Panc1 (cell line): ENCODE results near the gene C19orf25. TPM values are rescaled to one million over a fixed set of nuclear protein-coding genes. Genes with fewer than 3 reads are reported as not detected.

ENCODE experiments used
- ATAC-seq: fragments of 200-7000 bp; cut with Tn5 transposase; 2 replicates; pipeline ENCODE4 v1.9.1; 2020; ENCODE audit warnings: mild to moderate bottlenecking, moderate library complexity
- BruUV-seq: library from RNA; stranded (reverse); fragments of 400-500 nt; replicated peaks from 2 replicates; lab custom pipeline; 2021; lab: Mats Ljungman, UMichigan
- CTCF ChIA-PET: fragments of 300-600 bp; sonication (Branson Sonifier 250); formaldehyde crosslinking; loops from one replicate; lab custom pipeline; 2022; ENCODE audit warnings: antibody characterized with exemption; lab: Charles Lee
- POLR2A ChIA-PET: fragments of 300-600 bp; sonication (Branson Sonifier 250); formaldehyde crosslinking; loops from one replicate; lab custom pipeline; 2022; ENCODE audit warnings: antibody characterized with exemption; lab: Charles Lee
- DNase-seq: peaks from one replicate; pipeline ENCODE4 v3.0.0-alpha.2; 2010; ENCODE audit warnings: low read depth, low spot score
- H3K27ac ChIP-seq: 2 replicates; pipeline ENCODE4 v1.5.1; 2011; ENCODE audit warnings: mild to moderate bottlenecking, low read length, inconsistent platforms
- H3K27me3 ChIP-seq: fragments of 200-500 bp; sonication (Bioruptor generic); 2 replicates; pipeline ENCODE4 v1.6.0; 2014; ENCODE audit warnings: low read length, inconsistent platforms; ENCODE audit not compliant: control insufficient read depth, insufficient read depth
- H3K36me3 ChIP-seq: fragments of 200-500 bp; sonication (Bioruptor generic); 2 replicates; pipeline ENCODE4 v1.5.1; 2014; ENCODE audit warnings: inconsistent platforms, mild to moderate bottlenecking, low read length, moderate library complexity; ENCODE audit not compliant: control insufficient read depth, insufficient read depth
- H3K4me1 ChIP-seq: 2 replicates; pipeline ENCODE4 v1.5.1; 2011; ENCODE audit warnings: inconsistent platforms, mild to moderate bottlenecking, low read length, moderate library complexity; ENCODE audit not compliant: control insufficient read depth, insufficient read depth
- H3K4me3 ChIP-seq, 2 experiments: 2 replicates each; pipeline ENCODE4 v1.5.1; 2011 to 2012; ENCODE audit warnings: low read depth in 2 of 2, low read length in 2 of 2, mild to moderate bottlenecking in 2 of 2, inconsistent platforms in 1 of 2, moderate library complexity in 1 of 2
- H3K9me3 ChIP-seq: fragments of 200-500 bp; sonication (Bioruptor generic); 2 replicates; pipeline ENCODE4 v1.5.1; 2014; ENCODE audit warnings: low read depth, mild to moderate bottlenecking, inconsistent platforms, low read length, moderate library complexity; ENCODE audit not compliant: control insufficient read depth, insufficient read depth
- POLR2AphosphoS5 ChIP-seq: IDR thresholded peaks from 2 replicates; pipeline ENCODE4 v1.6.1; 2012; ENCODE audit warnings: mild to moderate bottlenecking, low read depth, low read length, moderate library complexity
- SIN3A ChIP-seq: IDR thresholded peaks from 2 replicates; pipeline ENCODE4 v1.6.1; 2012; ENCODE audit warnings: low read depth, mild to moderate bottlenecking, low read length, moderate library complexity, borderline replicate concordance; ENCODE audit not compliant: insufficient read depth
- TCF7L2 ChIP-seq: IDR thresholded peaks from 2 replicates; pipeline ENCODE4 v1.6.1; 2011; ENCODE audit warnings: mild to moderate bottlenecking, low read depth, low read length, inconsistent platforms
- in situ Hi-C: cut with HindIII; loops from 2 replicates; pipeline ENCODE4 v1.10.0; 2016; ENCODE audit warnings: low sequenced_read_pairs, low pct_unique_long_range_greater_than_20kb
- intact Hi-C: fragments of 100-400 bp; cut with micrococcal nuclease; formaldehyde crosslinking; loops from one replicate; pipeline ENCODE4 v1.10.0; 2022; ENCODE audit not compliant: unreplicated experiment
- total RNA-seq: library from RNA; stranded (reverse); gene quantifications from one replicate; pipeline ENCODE4 v1.2.1, GENCODE V29; 2021; ENCODE audit not compliant: unreplicated experiment
- TF ChIP-seq, protein P1 (sequence below), 2 experiments: IDR thresholded peaks; 2 replicates each; pipeline ENCODE4 v1.6.1; 2011 to 2012; ENCODE audit warnings: low read depth in 2 of 2, control low read depth in 1 of 2, low read length in 1 of 2, mild to moderate bottlenecking in 1 of 2, moderate library complexity in 1 of 2; ENCODE audit not compliant: insufficient read depth in 1 of 2
- TF ChIP-seq, protein P2 (sequence below): fragments of 450-650 bp; IDR thresholded peaks from 2 replicates; pipeline ENCODE4 v1.5.1; 2017; ENCODE audit warnings: mild to moderate bottlenecking

The C19orf25 gene
- total RNA-seq, 1 experiment from 2014 or later: 34.7 TPM

DNA sequence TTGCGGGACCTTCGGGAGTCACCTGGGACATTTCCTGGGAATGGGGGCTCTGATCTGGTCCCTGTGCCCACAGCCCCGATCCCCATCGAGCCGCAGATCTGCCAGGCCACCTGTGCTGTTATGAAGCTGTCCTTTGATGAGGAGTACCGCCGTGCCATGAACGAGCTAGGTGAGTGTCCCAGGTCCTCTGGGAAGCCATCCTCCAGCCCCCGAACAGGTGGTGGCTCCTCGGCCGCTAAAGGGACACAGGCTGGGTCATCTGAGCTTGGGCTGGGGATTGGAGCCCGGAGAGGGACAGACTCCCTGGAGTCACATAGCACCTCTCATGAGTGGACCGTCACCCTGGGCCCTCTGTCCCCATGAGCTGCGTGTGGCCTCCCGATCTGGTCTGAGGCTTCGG is 21.1 kb downstream of the C19orf25 start:
- 0 out of 2 replicates have a peak, but pooled peaks have one; percentile 42 for TF ChIP-seq POLR2AphosphoS5
- no peak for TF ChIP-seq TCF7L2
- TF ChIP-seq, protein P1, sequence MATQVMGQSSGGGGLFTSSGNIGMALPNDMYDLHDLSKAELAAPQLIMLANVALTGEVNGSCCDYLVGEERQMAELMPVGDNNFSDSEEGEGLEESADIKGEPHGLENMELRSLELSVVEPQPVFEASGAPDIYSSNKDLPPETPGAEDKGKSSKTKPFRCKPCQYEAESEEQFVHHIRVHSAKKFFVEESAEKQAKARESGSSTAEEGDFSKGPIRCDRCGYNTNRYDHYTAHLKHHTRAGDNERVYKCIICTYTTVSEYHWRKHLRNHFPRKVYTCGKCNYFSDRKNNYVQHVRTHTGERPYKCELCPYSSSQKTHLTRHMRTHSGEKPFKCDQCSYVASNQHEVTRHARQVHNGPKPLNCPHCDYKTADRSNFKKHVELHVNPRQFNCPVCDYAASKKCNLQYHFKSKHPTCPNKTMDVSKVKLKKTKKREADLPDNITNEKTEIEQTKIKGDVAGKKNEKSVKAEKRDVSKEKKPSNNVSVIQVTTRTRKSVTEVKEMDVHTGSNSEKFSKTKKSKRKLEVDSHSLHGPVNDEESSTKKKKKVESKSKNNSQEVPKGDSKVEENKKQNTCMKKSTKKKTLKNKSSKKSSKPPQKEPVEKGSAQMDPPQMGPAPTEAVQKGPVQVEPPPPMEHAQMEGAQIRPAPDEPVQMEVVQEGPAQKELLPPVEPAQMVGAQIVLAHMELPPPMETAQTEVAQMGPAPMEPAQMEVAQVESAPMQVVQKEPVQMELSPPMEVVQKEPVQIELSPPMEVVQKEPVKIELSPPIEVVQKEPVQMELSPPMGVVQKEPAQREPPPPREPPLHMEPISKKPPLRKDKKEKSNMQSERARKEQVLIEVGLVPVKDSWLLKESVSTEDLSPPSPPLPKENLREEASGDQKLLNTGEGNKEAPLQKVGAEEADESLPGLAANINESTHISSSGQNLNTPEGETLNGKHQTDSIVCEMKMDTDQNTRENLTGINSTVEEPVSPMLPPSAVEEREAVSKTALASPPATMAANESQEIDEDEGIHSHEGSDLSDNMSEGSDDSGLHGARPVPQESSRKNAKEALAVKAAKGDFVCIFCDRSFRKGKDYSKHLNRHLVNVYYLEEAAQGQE (IDR thresholded peaks at IDR 0.05; ENCODE audit: insufficient read depth in 1 of 2, low read depth in 2 of 2, low read length in 1 of 2): no peak
- no peak for TF ChIP-seq SIN3A
- TF ChIP-seq, protein P2, sequence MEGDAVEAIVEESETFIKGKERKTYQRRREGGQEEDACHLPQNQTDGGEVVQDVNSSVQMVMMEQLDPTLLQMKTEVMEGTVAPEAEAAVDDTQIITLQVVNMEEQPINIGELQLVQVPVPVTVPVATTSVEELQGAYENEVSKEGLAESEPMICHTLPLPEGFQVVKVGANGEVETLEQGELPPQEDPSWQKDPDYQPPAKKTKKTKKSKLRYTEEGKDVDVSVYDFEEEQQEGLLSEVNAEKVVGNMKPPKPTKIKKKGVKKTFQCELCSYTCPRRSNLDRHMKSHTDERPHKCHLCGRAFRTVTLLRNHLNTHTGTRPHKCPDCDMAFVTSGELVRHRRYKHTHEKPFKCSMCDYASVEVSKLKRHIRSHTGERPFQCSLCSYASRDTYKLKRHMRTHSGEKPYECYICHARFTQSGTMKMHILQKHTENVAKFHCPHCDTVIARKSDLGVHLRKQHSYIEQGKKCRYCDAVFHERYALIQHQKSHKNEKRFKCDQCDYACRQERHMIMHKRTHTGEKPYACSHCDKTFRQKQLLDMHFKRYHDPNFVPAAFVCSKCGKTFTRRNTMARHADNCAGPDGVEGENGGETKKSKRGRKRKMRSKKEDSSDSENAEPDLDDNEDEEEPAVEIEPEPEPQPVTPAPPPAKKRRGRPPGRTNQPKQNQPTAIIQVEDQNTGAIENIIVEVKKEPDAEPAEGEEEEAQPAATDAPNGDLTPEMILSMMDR: no peak
- in situ Hi-C loops (no loop called here), intact Hi-C loops (no loop called here)
- no peak for DNase-seq
- no peak overlapping the region for H3K27ac ChIP-seq
- no peak for ATAC-seq
- H3K9me3 ChIP-seq: no peaks in the 10 kb centered on the region
- ChIA-PET POLR2A (interaction anchor here (0.6 to 0.7 kb wide), 2 partner anchors 14 to 190 kb away, joined by 5 to 6 read pairs; no protein-coding TSS in a partner anchor), CTCF (no interaction called here)
- no peaks in the 10 kb centered on the region for H3K36me3 ChIP-seq
- H3K4me1 ChIP-seq: no peaks in the 10 kb centered on the region; the same call in 1 of the 2 replicates
- H3K4me3 ChIP-seq: no peak overlapping the region
- BruUV-seq: no TSS peak
- H3K27me3 ChIP-seq: no peaks in the 10 kb centered on the region

DNA sequence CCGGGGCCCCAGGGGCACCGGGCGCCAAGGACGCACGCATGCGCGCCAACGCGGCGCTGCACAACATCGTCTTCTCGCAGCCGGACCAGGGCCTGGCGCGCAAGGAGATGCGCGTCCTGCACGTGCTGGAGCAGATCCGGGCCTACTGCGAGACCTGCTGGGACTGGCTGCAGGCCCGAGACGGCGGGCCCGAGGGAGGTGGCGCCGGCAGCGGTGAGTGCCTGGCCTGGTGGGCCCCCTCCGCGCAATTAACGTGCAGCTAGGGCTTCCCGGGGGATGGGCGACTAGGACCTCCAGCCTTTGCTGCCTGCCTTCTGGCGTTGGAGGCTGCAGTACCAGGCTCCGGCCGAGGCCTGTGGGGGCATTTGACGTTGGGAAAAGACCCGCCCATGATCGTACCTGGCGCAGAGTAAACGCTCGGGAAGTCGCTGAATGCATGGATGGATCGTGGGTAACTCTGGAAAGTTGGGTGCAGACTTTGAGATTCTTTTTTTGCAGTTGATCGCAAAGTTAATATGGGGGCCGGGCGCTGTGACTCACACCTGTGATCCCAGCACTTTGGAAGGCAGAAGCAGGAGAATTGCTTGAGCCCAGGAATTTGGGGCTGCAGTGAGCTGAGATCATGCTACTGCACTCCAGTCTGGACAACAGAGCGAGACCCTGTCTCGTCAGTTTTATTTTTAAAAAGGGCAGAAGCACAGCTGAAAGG is 21.8 kb downstream of the C19orf25 start:
- in situ Hi-C loops: no loop called here
- DNase-seq: no peak

More for the DNA sequence above, 21.8 kb downstream of the C19orf25 start:
- intact Hi-C loops: no loop called here
- ChIA-PET POLR2A (interaction anchor here (0.6 kb wide), 1 partner anchor 15 kb away, joined by 6 read pairs; no protein-coding TSS in a partner anchor), CTCF (no interaction called here)
- Histone ChIP-seq H3K4me3 (no peak overlapping the region), H3K4me1 (no peaks in the 10 kb centered on the region; the same call in 1 of the 2 replicates), H3K36me3 (no peaks in the 10 kb centered on the region), H3K27ac (no peak overlapping the region), H3K9me3 (no peaks in the 10 kb centered on the region), H3K27me3 (no peaks in the 10 kb centered on the region)
- no TSS peak for BruUV-seq
- TF ChIP-seq POLR2AphosphoS5 (no peak), SIN3A (no peak), TCF7L2 (no peak)
- TF ChIP-seq, protein P2: no peak
- TF ChIP-seq, protein P1 (IDR thresholded peaks at IDR 0.05; ENCODE audit: insufficient read depth in 1 of 2, low read depth in 2 of 2, low read length in 1 of 2): no peak
- no peak for ATAC-seq
